H9 (cell line): ENCODE data around the gene USP22. TPM values are rescaled to one million over a fixed set of nuclear protein-coding genes. Genes with fewer than 3 reads are reported as not detected.

ENCODE experiments used
- DNase-seq: peaks from one replicate; pipeline ENCODE4 v3.0.0-alpha.2; 2017
- H2AFZ ChIP-seq: one replicate; pipeline ENCODE4 v1.6.1; 2013; ENCODE audit warnings: mild to moderate bottlenecking, low read length, control low read depth, moderate library complexity
- H2AK5ac ChIP-seq: 2 replicates; pipeline ENCODE4 v1.6.1; 2013; ENCODE audit warnings: low read length, control low read depth, mixed read lengths; ENCODE audit not compliant: insufficient read length
- H2BK120ac ChIP-seq: one replicate; pipeline ENCODE4 v1.6.1; 2013; ENCODE audit warnings: low read depth, mild to moderate bottlenecking, low read length, control low read depth, inconsistent platforms; ENCODE audit not compliant: poor library complexity, severe bottlenecking
- H2BK12ac ChIP-seq: 2 replicates; pipeline ENCODE4 v1.6.1; 2013; ENCODE audit warnings: low read length, control low read depth, mixed read lengths, low read depth; ENCODE audit not compliant: insufficient read length
- H2BK15ac ChIP-seq: 2 replicates; pipeline ENCODE4 v1.6.1; 2013; ENCODE audit warnings: low read depth, low read length, control low read depth
- H2BK20ac ChIP-seq: one replicate; pipeline ENCODE4 v1.6.1; 2013; ENCODE audit warnings: low read depth, mild to moderate bottlenecking, low read length, control low read depth, inconsistent platforms; ENCODE audit not compliant: poor library complexity, severe bottlenecking
- H2BK5ac ChIP-seq: 2 replicates; pipeline ENCODE4 v1.6.1; 2013; ENCODE audit warnings: low read length, control low read depth, mixed read lengths; ENCODE audit not compliant: insufficient read length
- H3K14ac ChIP-seq: 2 replicates; pipeline ENCODE4 v1.6.1; 2013; ENCODE audit warnings: low read length, control low read depth; ENCODE audit not compliant: insufficient read depth
- H3K18ac ChIP-seq: 2 replicates; pipeline ENCODE4 v1.6.1; 2013; ENCODE audit warnings: low read depth, mild to moderate bottlenecking, mixed read lengths, low read length, control low read depth; ENCODE audit not compliant: insufficient read length
- H3K23ac ChIP-seq: 2 replicates; pipeline ENCODE4 v1.6.1; 2013; ENCODE audit warnings: low read length, control low read depth, mixed read lengths, low read depth; ENCODE audit not compliant: insufficient read length
- H3K23me2 ChIP-seq: 2 replicates; pipeline ENCODE4 v1.6.1; 2013; ENCODE audit warnings: low read depth, mild to moderate bottlenecking, mixed read lengths, low read length, control low read depth; ENCODE audit not compliant: insufficient read length, poor library complexity, severe bottlenecking
- H3K27ac ChIP-seq: 2 replicates; pipeline ENCODE4 v1.5.1; 2013; ENCODE audit warnings: low read length, control low read depth, mixed read lengths, low read depth; ENCODE audit not compliant: insufficient read length
- H3K27me3 ChIP-seq: 2 replicates; pipeline ENCODE4 v1.6.1; 2013; ENCODE audit warnings: low read length, control low read depth, inconsistent platforms; ENCODE audit not compliant: insufficient read depth
- H3K4ac ChIP-seq: 2 replicates; pipeline ENCODE4 v1.6.1; 2013; ENCODE audit warnings: low read depth, mild to moderate bottlenecking, control low read depth, inconsistent platforms, low read length, moderate library complexity
- H3K4me1 ChIP-seq: 2 replicates; pipeline ENCODE4 v1.6.1; 2013; ENCODE audit warnings: low read length, control low read depth, inconsistent platforms; ENCODE audit not compliant: insufficient read depth
- H3K4me2 ChIP-seq: 2 replicates; pipeline ENCODE4 v1.6.1; 2013; ENCODE audit warnings: low read length, control low read depth, mixed read lengths; ENCODE audit not compliant: insufficient read length, insufficient read depth
- H3K56ac ChIP-seq: 2 replicates; pipeline ENCODE4 v1.6.1; 2013; ENCODE audit warnings: low read depth, mild to moderate bottlenecking, mixed read lengths, low read length, control low read depth; ENCODE audit not compliant: insufficient read length
- H3K79me1 ChIP-seq: 2 replicates; pipeline ENCODE4 v1.6.1; 2013; ENCODE audit warnings: low read depth, mild to moderate bottlenecking, moderate library complexity, low read length, control low read depth, inconsistent platforms; ENCODE audit not compliant: insufficient read depth, poor library complexity, severe bottlenecking
- H3K79me2 ChIP-seq: 2 replicates; pipeline ENCODE4 v1.6.1; 2013; ENCODE audit warnings: low read length, control low read depth, inconsistent platforms; ENCODE audit not compliant: insufficient read depth
- H3K9ac ChIP-seq: 2 replicates; pipeline ENCODE4 v1.6.1; 2013; ENCODE audit warnings: low read length, control low read depth, mixed read lengths; ENCODE audit not compliant: insufficient read length; ENCODE audit errors: extremely low read depth
- H3K9me3 ChIP-seq: one replicate; pipeline ENCODE4 v1.6.1; 2013; ENCODE audit warnings: low read depth, low read length, inconsistent platforms; ENCODE audit not compliant: control insufficient read depth
- H3T11ph ChIP-seq: one replicate; pipeline ENCODE4 v1.6.1; 2013; ENCODE audit warnings: mild to moderate bottlenecking, low read length, control low read depth, inconsistent platforms
- H4K20me1 ChIP-seq: one replicate; pipeline ENCODE4 v1.6.1; 2013; ENCODE audit not compliant: control insufficient read depth, insufficient read length, insufficient read depth
- H4K5ac ChIP-seq: 2 replicates; pipeline ENCODE4 v1.6.1; 2013; ENCODE audit warnings: low read depth, mild to moderate bottlenecking, mixed read lengths, low read length, control low read depth; ENCODE audit not compliant: insufficient read length
- H4K8ac ChIP-seq: replicated peaks from 2 replicates; pipeline ENCODE4 v1.6.1; 2013; ENCODE audit warnings: low read length, control low read depth, mixed read lengths, low read depth; ENCODE audit not compliant: insufficient read length
- H4K91ac ChIP-seq: 2 replicates; pipeline ENCODE4 v1.6.1; 2013; ENCODE audit warnings: low read depth, mild to moderate bottlenecking, moderate library complexity, mixed read lengths, low read length, control low read depth; ENCODE audit not compliant: insufficient read length
- H3K27ac Mint-ChIP-seq, 3 experiments: 2 replicates in 2 of 3; 3 replicates in 1 of 3; pipeline ENCODE4 v1.8.0; 2020 to 2021; ENCODE audit warnings: mixed read lengths in 3 of 3, mild to moderate bottlenecking in 1 of 3, moderate library complexity in 1 of 3
- H3K27me3 Mint-ChIP-seq: 2 replicates; pipeline ENCODE4 v1.8.0; 2021; ENCODE audit warnings: low read depth, mild to moderate bottlenecking, moderate library complexity, mixed read lengths
- H3K36me3 Mint-ChIP-seq, 3 experiments: 2 replicates in 2 of 3; 3 replicates in 1 of 3; pipeline ENCODE4 v1.8.0; 2020 to 2021; ENCODE audit warnings: low read depth in 3 of 3, mixed read lengths in 3 of 3; ENCODE audit not compliant: insufficient read depth in 1 of 3
- H3K4me1 Mint-ChIP-seq, 2 experiments: 2 replicates each; pipeline ENCODE4 v1.8.0; 2020; ENCODE audit warnings: mixed read lengths in 2 of 2
- H3K4me3 Mint-ChIP-seq, 2 experiments: 2 replicates in 1 of 2; 3 replicates in 1 of 2; pipeline ENCODE4 v1.8.0; 2020 to 2021; ENCODE audit warnings: mild to moderate bottlenecking in 2 of 2, mixed read lengths in 2 of 2, moderate library complexity in 1 of 2
- H3K9me3 Mint-ChIP-seq, 2 experiments: 2 replicates in 1 of 2; 3 replicates in 1 of 2; pipeline ENCODE4 v1.8.0; 2020; ENCODE audit warnings: mild to moderate bottlenecking in 2 of 2, mixed read lengths in 2 of 2, moderate library complexity in 1 of 2
- WGBS: extraction: QIAGEN DNeasy Blood & Tissue Kit; methylation state at CpG from one replicate; pipeline ENCODE4 v1.1.7; 2013; ENCODE audit warnings: missing lambda C conversion rate, low lambda C conversion rate, mixed read lengths; ENCODE audit not compliant: insufficient read length; ENCODE audit errors: extremely low coverage; 5-methylcytosine and 5-hydroxymethylcytosine counted together
- total RNA-seq: library from RNA; stranded (reverse); gene quantifications from 2 replicates; pipeline ENCODE4 v1.2.1, GENCODE V29; 2021
- TF ChIP-seq, protein P1 (sequence below): fragments of 200-600 bp; sonication (generic); conservative IDR thresholded peaks from 3 replicates; pipeline ENCODE4 v1.8.0; 2021; ENCODE audit warnings: antibody characterized with exemption, mild to moderate bottlenecking

Gene USP22
- total RNA-seq, 1 experiment from 2014 or later, result 345 TPM

DNA sequence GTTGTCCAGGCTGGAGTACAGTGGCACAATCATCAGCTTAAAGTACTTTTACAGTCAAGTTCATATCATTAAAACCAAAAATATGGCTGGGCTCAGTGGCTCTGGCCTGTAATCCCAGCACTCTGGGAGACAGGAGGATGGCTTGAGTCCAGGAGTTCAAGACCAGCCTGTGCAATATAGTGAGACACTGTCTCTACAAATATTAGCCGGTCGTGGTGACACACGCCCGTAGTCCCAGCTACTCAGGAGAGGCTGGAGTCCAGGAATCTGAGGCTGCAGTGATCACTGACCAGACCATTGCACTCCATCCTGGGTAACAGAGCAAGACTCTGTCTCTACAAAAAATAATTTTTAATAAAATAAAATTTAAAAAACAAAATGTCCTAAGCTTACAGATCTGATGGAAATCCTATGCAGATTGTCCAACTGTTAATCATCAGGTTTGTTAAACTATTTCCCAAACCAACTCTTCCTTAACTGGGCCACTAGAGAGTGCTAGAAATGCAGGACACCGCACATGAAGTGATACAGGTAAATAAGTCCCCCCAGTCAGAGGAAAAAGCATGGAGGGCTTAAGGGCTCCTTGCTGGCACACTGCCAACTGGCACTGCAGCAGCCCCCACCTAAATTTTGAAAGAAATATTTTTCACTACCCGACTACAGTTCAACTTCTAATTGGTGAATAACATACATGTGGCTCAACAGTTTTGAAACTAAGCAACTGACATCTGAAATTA lies 2.8 kb downstream of the USP22 start:
- Histone ChIP-seq H3K4ac (no peak overlapping the region), H3K9ac (peak overlapping the region; percentile 34), H2BK12ac (no peak overlapping the region), H2AFZ (no peak overlapping the region), H3K79me2 (peaks cover 66% of the 10 kb centered on the region), H3K27ac (no peak overlapping the region), H3K14ac (no peak overlapping the region), H4K20me1 (no peaks in the 10 kb centered on the region), H3K56ac (no peak overlapping the region), H2AK5ac (no peak overlapping the region), H3K18ac (no peak overlapping the region), H3K27me3 (no peaks in the 10 kb centered on the region), H4K8ac (no peak overlapping the region), H3K79me1 (no peaks in the 10 kb centered on the region), H3K4me2 (peak overlapping the region; percentile 71), H3T11ph (no peak overlapping the region), H3K4me1 (peaks cover 13% of the 10 kb centered on the region), H4K91ac (no peak overlapping the region), H3K23ac (no peak overlapping the region), H2BK20ac (no peak overlapping the region), H2BK120ac (no peak overlapping the region), H4K5ac (no peak overlapping the region), H3K9me3 (no peaks in the 10 kb centered on the region), H2BK15ac (no peak overlapping the region), H2BK5ac (no peak overlapping the region), H3K23me2 (peaks cover 8% of the 10 kb centered on the region)
- peaks cover 39 to 59% of the 10 kb centered on the region in 2 experiments for H3K4me1 Mint-ChIP-seq
- peaks cover 0 to 2% of the 10 kb centered on the region in 2 experiments; a peak in 1 of 5 replicates for H3K9me3 Mint-ChIP-seq
- peaks cover 14 to 42% (median 34%) of the 10 kb centered on the region in 3 experiments for H3K36me3 Mint-ChIP-seq
- H3K27ac Mint-ChIP-seq, result peak overlapping the region in 2 of 3 experiments; percentile 64 to 99; a peak in 4 of 7 replicates
- TF ChIP-seq, protein P1, sequence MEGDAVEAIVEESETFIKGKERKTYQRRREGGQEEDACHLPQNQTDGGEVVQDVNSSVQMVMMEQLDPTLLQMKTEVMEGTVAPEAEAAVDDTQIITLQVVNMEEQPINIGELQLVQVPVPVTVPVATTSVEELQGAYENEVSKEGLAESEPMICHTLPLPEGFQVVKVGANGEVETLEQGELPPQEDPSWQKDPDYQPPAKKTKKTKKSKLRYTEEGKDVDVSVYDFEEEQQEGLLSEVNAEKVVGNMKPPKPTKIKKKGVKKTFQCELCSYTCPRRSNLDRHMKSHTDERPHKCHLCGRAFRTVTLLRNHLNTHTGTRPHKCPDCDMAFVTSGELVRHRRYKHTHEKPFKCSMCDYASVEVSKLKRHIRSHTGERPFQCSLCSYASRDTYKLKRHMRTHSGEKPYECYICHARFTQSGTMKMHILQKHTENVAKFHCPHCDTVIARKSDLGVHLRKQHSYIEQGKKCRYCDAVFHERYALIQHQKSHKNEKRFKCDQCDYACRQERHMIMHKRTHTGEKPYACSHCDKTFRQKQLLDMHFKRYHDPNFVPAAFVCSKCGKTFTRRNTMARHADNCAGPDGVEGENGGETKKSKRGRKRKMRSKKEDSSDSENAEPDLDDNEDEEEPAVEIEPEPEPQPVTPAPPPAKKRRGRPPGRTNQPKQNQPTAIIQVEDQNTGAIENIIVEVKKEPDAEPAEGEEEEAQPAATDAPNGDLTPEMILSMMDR, result peak; percentile 65
- DNase-seq, result no peak
- WGBS, result no CpG with 5 or more reads among the region's 6 CpGs
- H3K4me3 Mint-ChIP-seq, result peak overlapping the region; percentile 98 to 99
- H3K27me3 Mint-ChIP-seq, result no peaks in the 10 kb centered on the region; the same call in 1 of the 2 replicates
